CD4-positive, alpha-beta T cell treated with Interleukin-17A for 1 hour (primary cell): ENCODE measurements around the gene NOC4L.
"Not testable (repeated sequence)": the region's sequence is repeated elsewhere in the genome, so short reads cannot be mapped to it uniquely, and the experiment has no call there.

ENCODE experiments used
- DNase-seq: peaks from one replicate; pipeline ENCODE4 v3.0.0-alpha.2; 2020

The NOC4L gene

DNA sequence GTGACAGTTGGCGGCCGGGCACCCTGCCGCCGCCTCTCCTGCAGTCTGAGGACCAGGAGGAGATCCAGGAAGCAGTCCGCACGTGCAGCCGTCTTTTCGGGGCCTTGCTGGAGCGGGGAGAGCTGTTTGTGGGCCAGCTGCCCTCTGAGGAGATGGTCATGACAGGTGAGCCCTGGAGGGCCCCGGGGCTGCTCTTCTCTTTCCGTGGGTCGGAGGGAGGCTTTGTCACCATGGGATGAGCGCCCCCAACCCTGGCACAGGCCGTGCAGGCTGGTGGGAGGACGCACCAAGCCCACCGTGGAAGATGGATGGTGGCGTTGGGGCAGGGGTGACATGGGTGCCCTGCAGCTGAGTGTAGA, 532 bp downstream of the NOC4L start:
- no peak for DNase-seq

DNA sequence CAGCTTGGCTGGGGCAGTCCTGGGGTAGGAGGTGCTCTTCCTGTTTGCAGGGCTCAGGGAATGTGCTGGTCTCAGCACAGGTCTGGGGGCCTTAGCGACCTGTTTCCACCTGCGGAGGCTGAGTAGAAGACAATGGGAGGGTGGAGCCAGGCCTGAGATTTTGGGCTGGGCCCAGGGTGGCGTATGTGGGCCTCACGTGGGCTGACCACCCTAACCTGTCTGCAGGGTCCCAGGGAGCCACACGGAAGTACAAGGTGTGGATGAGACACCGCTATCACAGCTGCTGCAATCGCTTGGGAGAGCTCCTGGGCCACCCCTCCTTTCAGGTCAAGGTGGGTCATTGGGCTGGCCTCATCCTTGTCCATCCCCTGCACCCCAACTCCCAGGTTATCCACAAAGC, 1.1 kb downstream of the NOC4L start:
- no peak for DNase-seq

DNA sequence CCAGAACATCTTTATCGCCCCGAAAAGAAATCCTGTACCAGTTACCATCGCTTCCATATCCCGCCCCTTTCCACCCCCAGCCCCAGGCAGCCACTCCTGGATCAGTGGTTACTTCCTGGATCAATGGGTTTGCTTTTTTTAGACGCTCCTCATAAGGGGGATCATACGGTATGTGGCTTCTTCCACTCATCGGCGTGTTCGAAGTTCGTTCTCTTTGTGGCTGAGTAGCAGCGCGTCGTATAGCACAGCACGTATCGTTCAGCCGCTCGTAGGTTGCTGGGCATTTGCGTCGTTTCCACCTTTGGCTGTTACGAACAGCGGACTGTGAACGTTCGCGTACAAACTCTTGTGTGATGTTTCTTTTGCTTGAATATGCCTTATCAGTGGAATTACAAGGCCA, 1.8 kb downstream of the NOC4L start:
- no peak for DNase-seq

DNA sequence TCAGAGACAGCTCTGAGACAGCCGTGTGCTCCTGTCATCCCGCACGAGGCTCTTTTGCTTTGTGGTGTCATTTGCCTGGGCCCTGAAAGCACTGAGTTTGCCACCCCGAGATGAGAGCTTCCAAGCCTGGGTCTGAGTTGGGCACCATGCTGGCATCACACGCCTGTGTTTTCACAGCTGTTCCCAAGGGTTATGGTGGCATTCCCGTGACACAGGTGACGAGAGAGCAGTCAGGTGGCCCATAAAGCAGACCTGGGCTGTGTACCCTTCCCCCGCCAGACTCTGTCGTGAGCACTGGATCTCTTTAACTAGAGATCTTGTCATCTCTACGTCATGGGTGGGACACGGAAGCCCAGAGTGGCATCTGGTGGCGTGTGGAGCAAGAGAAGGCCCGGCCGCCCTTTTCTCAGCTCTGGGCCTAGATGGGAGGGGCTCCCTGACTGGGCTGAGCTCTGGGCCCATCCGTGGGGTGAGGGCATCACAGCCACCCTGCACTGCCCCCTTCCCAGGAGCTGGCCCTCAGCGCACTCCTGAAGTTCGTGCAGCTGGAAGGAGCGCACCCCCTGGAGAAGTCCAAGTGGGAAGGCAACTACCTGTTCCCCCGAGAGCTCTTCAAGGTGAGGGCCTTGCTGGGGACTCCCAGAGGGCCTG, 2.6 kb downstream of the NOC4L start:
- no peak for DNase-seq

DNA sequence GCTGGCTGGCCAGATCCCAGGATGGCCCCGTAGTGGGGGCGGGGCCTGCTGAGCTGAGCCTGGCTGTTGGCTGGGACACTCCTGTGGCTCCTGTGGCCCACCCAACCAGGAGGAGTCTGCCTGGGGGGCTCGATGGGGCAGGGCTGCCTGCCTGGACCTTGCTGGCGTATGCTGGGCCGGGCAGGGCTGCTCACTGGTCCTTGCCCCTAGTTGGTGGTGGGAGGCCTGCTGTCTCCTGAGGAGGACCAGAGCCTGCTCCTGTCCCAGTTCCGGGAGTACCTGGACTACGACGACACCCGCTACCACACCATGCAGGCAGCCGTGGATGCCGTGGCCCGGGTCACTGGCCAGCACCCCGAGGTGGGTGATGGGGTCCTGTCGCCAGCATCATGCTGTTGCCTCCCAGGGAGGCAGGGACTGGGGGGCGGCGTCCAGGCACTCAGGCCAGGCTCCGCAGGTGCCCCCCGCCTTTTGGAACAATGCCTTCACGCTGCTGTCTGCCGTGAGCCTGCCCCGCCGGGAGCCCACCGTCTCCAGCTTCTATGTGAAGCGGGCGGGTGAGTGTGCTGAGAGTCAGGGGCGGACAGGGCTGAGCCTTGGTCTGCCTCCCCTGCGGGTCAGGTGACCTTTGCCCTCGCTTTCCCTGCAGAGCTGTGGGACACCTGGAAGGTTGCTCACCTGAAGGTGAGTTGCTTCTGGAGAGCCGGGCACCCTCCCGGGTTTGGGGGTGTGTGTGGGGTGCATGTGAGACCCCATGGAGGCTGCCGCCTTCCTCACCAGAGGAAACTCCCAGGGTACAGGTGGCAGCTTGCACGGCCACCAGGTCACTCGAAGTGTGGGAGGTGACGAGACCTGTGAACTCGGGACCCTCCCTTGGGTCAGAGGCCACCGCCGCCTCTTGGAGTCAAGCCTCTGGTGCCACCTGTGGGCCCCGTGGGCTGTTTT, 3.4 kb downstream of the NOC4L start:
- DNase-seq: no peak

DNA sequence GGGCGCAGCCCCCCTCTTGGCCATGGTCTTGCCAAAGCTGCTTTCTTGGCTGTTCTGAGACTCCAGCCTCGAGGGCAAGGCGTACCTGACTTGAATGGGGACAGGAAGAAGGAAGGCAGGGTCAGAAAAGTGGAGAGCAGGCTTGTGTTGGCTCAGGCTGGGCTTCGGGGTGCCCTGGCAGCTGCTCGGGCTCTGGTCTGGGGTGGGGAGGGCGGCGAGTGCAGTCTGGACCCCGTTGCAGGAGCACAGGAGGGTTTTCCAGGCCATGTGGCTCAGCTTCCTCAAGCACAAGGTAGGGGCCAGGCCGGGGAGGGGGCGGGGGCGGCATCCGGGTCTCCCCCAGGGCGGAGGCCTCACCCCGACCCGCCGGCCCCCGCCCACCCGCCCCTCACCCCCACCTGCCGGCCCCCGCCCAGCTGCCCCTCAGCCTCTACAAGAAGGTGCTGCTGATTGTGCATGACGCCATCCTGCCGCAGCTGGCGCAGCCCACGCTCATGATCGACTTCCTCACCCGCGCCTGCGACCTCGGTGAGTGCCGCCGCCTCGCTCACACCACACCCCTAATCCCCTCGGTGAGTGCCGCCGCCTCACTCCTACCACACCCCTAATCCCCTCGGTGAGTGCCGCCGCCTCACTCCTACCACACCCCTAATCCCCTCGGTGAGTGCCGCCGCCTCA, 4.2 kb downstream of the NOC4L start:
- no peak for DNase-seq

DNA sequence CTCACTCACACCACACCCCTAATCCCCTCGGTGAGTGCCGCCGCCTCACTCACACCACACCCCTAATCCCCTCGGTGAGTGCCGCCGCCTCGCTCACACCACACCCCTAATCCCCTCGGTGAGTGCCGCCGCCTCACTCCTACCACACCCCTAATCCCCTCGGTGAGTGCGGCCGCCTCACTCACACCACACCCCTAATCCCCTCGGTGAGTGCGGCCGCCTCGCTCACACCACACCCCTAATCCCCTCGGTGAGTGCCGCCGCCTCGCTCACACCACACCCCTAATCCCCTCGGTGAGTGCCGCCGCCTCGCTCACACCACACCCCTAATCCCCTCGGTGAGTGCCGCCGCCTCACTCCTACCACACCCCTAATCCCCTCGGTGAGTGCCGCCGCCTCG, 5.3 kb downstream of the NOC4L start:
- not testable (repeated sequence) for DNase-seq

DNA sequence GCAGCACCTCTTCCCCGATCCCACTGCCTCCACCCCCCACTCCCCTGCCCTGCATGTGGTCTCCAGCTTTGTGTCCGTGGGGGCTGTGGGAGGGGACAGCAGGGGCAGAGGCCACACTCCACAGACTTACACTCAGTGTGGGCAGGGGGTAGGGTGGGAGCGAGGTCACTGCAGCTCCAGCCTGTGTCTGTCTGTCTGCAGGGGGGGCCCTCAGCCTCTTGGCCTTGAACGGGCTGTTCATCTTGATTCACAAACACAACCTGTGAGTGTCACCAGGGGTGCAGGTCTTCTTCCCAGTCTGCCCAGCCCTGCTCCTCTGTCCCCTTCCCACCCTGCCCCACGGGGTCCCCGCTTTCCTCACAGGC, 6.5 kb downstream of the NOC4L start:
- DNase-seq: no peak

DNA sequence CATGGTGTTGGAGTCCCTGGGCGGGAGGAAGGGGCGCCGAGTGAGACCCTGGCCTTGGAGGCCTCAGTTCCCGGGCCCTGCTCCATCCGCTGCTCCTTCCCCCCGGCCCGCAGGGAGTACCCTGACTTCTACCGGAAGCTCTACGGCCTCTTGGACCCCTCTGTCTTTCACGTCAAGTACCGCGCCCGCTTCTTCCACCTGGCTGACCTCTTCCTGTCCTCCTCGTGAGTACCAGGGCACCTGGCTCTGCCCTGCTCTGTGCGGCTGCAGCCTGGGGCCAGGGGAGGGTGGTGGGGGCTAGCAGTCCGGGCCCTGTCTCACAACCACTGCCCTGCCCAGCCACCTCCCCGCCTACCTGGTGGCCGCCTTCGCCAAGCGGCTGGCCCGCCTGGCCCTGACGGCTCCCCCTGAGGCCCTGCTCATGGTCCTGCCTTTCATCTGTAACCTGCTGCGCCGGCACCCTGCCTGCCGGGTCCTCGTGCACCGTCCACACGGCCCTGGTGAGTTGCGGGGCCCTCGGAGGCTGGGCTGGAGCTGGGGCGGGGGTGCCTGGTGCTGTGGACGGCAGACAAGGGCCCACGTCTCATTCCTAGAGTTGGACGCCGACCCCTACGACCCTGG, 7.0 kb downstream of the NOC4L start:
- no peak for DNase-seq

DNA sequence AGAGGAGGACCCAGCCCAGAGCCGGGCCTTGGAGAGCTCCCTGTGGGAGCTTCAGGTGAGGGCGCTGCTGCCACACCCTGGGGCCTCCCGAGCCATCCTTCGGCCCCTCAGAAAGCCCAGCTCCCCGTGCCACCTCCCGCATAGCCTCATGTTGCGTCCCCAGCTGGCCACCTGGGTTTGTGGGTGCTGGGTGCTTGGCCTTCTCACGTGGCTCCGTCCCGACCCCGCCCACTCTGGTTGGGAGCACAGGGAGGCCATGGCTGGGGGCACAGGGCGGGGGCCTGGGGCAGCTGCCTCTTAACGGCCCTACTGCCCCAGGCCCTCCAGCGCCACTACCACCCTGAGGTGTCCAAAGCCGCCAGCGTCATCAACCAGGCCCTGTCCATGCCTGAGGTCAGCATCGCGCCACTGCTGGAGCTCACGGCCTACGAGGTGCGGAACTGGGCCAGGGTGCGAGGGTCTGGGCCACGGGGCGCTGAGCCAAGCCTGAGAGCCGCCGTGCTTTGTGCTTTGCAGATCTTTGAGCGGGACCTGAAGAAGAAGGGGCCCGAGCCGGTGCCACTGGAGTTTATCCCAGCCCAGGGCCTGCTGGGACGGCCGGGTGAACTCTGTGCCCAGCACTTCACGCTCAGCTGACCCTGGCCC, 7.6 kb downstream of the NOC4L start:
- no peak for DNase-seq

DNA sequence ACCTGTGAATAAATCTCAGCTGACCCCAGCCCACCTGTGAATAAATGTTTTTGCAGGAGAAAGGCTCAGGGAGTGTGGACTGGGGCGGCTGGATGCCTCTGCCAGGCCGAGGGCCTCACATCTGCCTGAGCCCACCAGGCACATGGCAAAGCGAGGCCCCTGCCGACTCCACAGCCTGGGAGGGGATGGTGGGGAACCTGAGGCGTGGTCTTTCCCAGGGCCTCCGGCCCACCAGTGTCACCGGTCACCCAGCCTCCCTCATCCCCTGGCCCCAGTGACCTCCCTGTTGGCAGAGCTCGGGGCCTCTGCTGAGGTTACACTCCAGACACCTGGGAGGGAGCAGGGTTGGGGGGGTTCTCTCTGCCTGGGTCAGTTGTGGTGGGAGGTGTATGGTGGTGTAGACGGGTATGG, 8.2 kb downstream of the NOC4L start:
- no peak for DNase-seq

DNA sequence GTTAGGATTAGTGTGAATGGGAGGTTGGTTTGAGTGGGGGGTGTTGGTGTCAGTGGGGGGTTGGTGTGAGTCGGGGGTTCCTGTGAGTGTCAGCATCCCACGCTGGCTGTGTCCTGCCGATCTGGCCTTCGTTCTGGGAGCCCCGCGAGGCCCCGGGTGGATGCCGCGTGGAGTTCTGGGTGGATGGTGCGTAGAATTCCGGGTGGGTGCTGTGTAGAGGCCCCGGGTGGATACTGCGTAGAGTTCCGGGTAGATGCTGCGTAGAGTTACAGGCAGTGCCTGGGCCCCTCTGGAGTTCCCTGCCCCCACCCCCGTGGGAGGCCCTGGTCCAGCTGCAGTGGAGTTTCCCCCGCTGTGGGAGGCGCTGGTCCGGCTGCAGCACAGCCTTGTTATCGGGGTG, 8.7 kb downstream of the NOC4L start:
- DNase-seq: no peak

DNA sequence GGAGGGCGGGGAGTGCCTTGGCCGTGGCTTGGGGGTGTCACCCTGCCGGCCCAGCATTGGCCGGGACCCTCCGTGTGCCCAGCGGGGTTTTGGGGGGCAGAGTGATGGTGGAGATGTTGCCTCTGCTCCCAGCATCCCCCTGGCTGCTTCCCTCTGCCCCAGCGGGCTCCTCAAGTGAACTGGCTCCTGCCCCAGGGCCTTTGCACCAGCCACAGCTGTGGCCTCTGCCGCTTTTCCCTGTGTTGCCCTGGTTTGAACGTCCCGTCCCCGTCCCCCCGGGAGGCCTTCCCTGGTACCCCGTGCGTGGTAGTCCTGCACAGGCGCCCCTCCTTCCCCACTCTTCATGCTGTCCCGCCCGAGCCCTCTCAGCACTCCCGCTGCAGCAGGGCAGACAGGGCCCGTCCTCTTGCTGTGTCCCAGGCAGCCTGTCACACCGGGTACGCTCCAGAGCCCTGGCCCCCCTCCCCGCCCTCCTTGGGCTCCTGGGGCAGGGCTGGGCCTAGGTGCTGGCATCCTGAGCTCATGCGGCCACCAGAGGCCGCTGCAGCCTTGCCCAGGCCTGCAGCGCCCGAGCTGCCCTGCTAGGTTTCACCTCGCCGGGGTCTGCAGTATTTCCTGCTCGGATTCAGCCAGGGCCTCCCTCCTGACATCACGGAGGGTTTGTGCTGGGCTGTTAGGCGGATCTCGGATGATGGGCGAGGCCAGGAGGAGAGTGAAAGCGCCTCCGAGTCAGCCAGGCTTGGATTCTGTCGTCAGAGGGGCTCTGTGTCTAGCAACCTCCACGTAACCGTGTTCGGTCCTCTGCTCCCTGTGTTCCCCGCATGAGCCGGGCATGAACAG, 9.5 kb downstream of the NOC4L start:
- peak; percentile 75 for DNase-seq

DNA sequence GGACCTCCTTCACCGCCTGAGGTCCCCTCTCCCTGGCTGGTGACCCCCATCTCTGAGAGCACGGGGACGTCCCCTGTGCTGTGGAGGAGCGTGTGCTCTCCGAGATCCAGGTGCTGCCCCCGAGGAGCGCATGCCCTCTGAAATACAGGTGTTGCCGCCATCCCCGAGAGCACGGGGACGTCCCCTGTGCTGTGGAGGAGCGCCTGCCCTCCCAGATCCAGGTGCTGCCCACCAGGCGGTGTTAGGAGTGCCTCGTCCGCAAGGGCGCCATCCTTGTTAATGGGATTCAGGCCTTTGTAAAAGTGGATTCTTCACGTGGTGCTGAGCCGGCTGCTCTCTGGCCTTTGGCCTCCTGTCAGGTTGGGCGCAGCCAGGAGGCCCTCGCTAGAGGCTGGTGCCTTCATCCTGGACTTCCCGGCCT, 10.1 kb downstream of the NOC4L start:
- no peak for DNase-seq

DNA sequence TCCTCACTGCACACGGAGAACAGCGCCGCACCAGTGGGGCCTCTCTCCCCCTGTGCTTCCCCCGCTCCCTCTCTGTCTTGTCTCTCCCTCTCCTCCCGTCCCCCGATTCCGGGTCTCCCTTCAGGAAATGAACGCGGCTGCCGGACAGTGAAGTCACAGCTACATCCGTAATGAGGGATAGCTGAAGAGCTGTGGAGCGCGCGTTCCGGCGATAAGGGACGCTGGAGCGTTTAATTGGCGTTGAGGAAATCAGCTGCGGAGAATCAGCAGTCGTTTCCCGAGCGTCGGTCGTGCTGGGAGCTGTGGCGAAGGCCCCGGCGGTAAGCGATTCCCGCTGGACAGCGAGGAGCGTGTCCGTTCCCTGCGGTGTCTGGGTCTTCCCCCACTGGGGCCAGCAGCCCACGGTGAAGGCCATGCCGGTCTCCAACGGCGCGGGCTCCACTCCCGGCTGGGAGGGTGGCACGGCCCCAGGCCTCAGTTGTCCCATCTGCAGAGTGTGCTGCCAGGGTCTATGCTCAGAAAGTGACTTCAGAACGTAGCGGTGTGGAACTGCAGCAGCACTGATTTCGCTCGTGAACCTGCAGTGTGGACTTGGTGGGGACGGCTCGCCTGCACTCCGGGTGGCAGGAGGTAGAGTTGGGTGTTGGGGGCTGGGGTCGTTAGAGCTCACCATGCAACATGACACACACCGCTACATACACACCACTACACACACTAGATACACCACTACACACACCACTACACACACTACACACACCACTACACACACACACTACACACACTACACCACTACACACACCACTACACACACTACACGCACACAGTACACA, 10.9 kb downstream of the NOC4L start:
- no peak for DNase-seq

DNA sequence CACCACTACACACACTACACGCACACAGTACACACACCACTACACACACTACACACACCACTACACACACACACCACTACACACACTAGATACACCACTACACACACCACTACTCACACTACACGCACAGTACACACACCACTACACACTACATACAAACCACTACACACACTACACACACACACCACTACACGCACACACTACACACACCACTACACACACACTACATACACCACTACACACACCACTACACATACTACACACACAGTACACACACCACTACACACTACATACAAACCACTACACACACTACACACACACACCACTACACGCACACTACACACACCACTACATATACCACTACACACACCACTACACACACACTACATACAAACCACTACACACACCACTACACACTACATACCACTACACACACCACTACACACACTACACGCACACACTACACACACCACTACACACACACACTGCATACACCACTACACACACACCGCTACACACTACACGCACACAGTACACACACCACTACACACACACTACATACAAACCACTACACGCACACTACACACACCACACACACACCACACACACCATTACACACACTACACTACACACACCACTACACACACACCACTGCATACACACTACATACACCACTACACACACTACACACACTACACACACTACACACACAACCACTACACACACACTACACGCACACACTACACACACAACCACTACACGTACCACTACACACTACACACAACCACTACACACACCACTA, 11.7 kb downstream of the NOC4L start:
- DNase-seq: no peak

DNA sequence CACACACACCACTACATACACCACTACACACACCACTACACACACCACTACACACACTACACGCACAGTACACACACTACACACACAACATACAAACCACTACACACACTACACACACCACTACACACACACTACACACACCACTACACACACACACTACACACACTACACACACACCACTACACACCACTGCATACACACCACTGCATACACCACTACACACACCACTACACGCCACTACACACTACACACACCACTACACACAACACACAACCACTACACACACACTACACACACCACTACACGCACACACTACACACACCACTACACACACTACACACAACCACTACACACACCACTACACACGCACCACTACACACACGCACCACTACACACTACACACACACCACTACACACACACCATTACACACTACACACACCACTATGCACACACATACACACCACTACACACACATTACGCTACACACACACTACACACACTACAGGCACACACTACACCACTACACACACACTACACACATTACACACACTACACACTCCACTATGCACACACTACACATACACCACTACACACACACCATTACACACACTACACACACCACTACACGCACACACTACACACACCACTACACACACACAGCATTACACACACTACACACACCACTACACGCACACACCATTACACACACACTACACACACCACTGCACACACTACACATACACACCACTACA, 12.5 kb downstream of the NOC4L start:
- DNase-seq: no peak

DNA sequence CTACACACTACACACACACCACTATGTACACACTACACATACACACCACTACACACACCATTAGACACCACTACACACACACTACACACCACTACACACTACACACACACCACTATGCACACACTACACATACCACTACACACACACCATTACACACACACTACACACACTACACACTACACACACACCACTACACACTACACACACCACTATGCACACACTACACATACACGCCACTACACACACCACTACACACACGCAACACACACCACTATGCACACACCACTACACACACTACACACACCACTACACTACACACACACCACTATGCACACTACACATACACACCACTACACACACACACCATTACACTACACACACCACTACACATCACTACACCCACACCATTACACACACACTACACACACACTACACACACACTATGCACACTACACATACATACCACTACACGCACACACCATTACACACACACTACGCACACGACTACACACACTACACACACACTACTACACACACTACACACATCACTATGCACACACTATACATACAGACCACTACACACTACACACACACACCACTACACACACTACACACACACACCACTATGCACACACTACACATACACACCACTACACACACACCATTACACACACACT, 13.6 kb downstream of the NOC4L start:
- DNase-seq: no peak
